OCI-LY3 (cell line): ENCODE results near the gene SIDT2.

Experiments
- CTCF ChIP-seq: fragments of 200-600, 300-600 bp; sonication (generic); IDR thresholded peaks from 2 replicates; pipeline ENCODE4 v1.5.1; 2014; ENCODE audit warnings: antibody characterized with exemption, low read length, low read depth
- EZH2phosphoT487 ChIP-seq: fragments of 200-600 bp; shearing (Covaris generic); IDR thresholded peaks from 2 replicates; pipeline ENCODE4 v1.6.1; 2018; ENCODE audit warnings: antibody characterized with exemption, mixed run types, low read depth

DNA sequence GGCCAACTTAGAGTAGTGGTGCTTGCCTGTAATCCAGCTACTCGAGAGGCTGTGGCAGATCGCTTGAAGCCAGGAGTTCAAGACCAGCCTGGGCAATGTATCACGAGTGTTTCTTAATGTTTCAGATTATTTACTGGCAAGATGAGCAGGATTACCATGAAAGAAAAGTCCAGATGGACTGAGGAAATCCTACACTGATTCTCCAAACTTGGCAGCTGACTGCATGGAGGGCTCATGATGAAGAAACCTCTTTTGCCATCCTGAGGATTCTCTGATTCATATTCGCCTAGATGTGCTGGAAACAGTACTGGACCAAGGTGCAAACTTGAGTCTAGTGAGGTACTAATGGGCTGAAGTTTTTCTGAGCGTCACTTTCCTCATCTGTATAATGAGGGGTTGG, 2.8 kb upstream of the SIDT2 start:
- TF ChIP-seq CTCF (no peak), EZH2phosphoT487 (no peak)
